A204.1 (cell line): ENCODE results near the gene CRYZ.
"Not testable (repeated sequence)": the region's sequence is repeated elsewhere in the genome, so short reads cannot be mapped to it uniquely, and the experiment has no call there.

Experiments used
- FAIRE-seq: peaks from 2 replicates; lab custom pipeline; 2012; peaks lifted over from hg19 to GRCh38; lab: Jason Lieb, UNC

Gene CRYZ

GRCh38 chr1:74732960-74733603 lies at the start of gene CRYZ, which contains the start of gene TYW3:
CRYZ (minus strand) TSS chr1:74733050; CDS start chr1:74724821, 8,229 bp downstream.
TYW3 (plus strand) TSS chr1:74733152; CDS start chr1:74733245, 93 bp downstream.
- peak; percentile 90 for FAIRE-seq

GRCh38 chr1:74780594-74780993 lies 47.7 kb upstream of the CRYZ start:
- no peak for FAIRE-seq

- no peak for FAIRE-seq
These were observed 46.9 kb upstream of the CRYZ start for GRCh38 chr1:74779750-74780149.

GRCh38 chr1:74777525-74777924 lies 44.7 kb upstream of the CRYZ start:
- FAIRE-seq = no peak

GRCh38 chr1:74775735-74776134 lies 42.9 kb upstream of the CRYZ start:
- FAIRE-seq = no peak

- FAIRE-seq = no peak
These were observed 40.7 kb upstream of the CRYZ start for GRCh38 chr1:74773582-74773981.

- FAIRE-seq = no peak
These were observed 40.1 kb upstream of the CRYZ start for GRCh38 chr1:74772945-74773344.

GRCh38 chr1:74771913-74772515 lies 39.2 kb upstream of the CRYZ start:
- peak; percentile 98 for FAIRE-seq

GRCh38 chr1:74767490-74767889 lies 34.6 kb upstream of the CRYZ start:
- no peak for FAIRE-seq

- FAIRE-seq = peak; percentile 62
These were observed 33.7 kb upstream of the CRYZ start for GRCh38 chr1:74766579-74766978.

- no peak for FAIRE-seq
These were observed 31.0 kb upstream of the CRYZ start for GRCh38 chr1:74763807-74764206.

- not testable (repeated sequence) for FAIRE-seq
These were observed 23.8 kb upstream of the CRYZ start for GRCh38 chr1:74756650-74757049.

- no peak for FAIRE-seq
These were observed 22.6 kb upstream of the CRYZ start for GRCh38 chr1:74755475-74755874.

GRCh38 chr1:74753104-74753503 lies 20.3 kb upstream of the CRYZ start:
- no peak for FAIRE-seq

GRCh38 chr1:74748960-74749359 lies 16.1 kb upstream of the CRYZ start:
- FAIRE-seq = no peak

GRCh38 chr1:74745247-74745646 lies 12.4 kb upstream of the CRYZ start:
- FAIRE-seq = not testable (repeated sequence)

- FAIRE-seq = not testable (repeated sequence)
These were observed 7.6 kb upstream of the CRYZ start for GRCh38 chr1:74740307-74740980.

- FAIRE-seq = no peak
These were observed 4.5 kb upstream of the CRYZ start for GRCh38 chr1:74737333-74737732.

GRCh38 chr1:74733604-74734484 lies 994 bp upstream of the CRYZ start:
- peak; percentile 84 for FAIRE-seq

GRCh38 chr1:74732071-74732946 lies 541 bp downstream of the CRYZ start:
- FAIRE-seq = not testable (repeated sequence)

- no peak for FAIRE-seq
These were observed 1.3 kb downstream of the CRYZ start for GRCh38 chr1:74731399-74732052.
